GM15510 (cell line): Measurements from ENCODE around the gene OR10R2.

ENCODE experiments used
- POLR2A ChIP-seq: IDR thresholded peaks from 3 replicates; pipeline ENCODE4 v1.6.1; 2011; ENCODE audit warnings: borderline replicate concordance; ENCODE audit not compliant: insufficient read length; ENCODE audit errors: extremely low read depth

OR10R2 gene

GRCh38 chr1:158471920-158472319 is at the start of gene OR10R2:
OR10R2 (plus strand) TSS chr1:158472220; CDS start chr1:158472326, 106 bp downstream.
- TF ChIP-seq POLR2A = no peak

- TF ChIP-seq POLR2A = no peak
Observed at GRCh38 chr1:158425027-158425426, 47.0 kb upstream of the OR10R2 start.

- TF ChIP-seq POLR2A = no peak
Observed at GRCh38 chr1:158426137-158426536, 45.9 kb upstream of the OR10R2 start, which contains the start of gene OR10K2. OR10K2 (minus strand) TSS chr1:158426237; CDS start chr1:158420866, 5,371 bp downstream.

GRCh38 chr1:158434741-158435140 is 37.3 kb upstream of the OR10R2 start:
- no peak for TF ChIP-seq POLR2A

GRCh38 chr1:158445376-158445775 is 26.6 kb upstream of the OR10R2 start:
- TF ChIP-seq POLR2A = no peak

GRCh38 chr1:158454537-158454936 is 17.5 kb upstream of the OR10R2 start:
- TF ChIP-seq POLR2A = no peak

GRCh38 chr1:158457246-158457645 is 14.8 kb upstream of the OR10R2 start:
- TF ChIP-seq POLR2A = no peak

- TF ChIP-seq POLR2A = no peak
Observed at GRCh38 chr1:158458263-158458662, 13.8 kb upstream of the OR10R2 start.

GRCh38 chr1:158461534-158461933 is 10.5 kb upstream of the OR10R2 start, which contains the start of gene OR10K1:
OR10K1 (plus strand) TSS chr1:158461834; CDS start chr1:158465562, 3,728 bp downstream.
- TF ChIP-seq POLR2A = no peak

- TF ChIP-seq POLR2A = no peak
Observed at GRCh38 chr1:158485455-158485854, 13.4 kb downstream of the OR10R2 start.

- no peak for TF ChIP-seq POLR2A
Observed at GRCh38 chr1:158491316-158491715, 19.3 kb downstream of the OR10R2 start.

- TF ChIP-seq POLR2A = no peak
Observed at GRCh38 chr1:158493054-158493453, 21.0 kb downstream of the OR10R2 start.

GRCh38 chr1:158494796-158495195 is 22.8 kb downstream of the OR10R2 start:
- TF ChIP-seq POLR2A = no peak

GRCh38 chr1:158496374-158496773 is 24.4 kb downstream of the OR10R2 start:
- no peak for TF ChIP-seq POLR2A

GRCh38 chr1:158506369-158506987 is 34.5 kb downstream of the OR10R2 start:
- no peak for TF ChIP-seq POLR2A

GRCh38 chr1:158507511-158507910 is 35.5 kb downstream of the OR10R2 start:
- TF ChIP-seq POLR2A = no peak
